Neural cell (in vitro differentiated cells): ENCODE measurements around the gene SLC39A10.

Source experiments
- EP300 ChIP-seq: fragments of 450-650 bp; conservative IDR thresholded peaks from 2 replicates; pipeline ENCODE4 v1.6.1; 2014; ENCODE audit warnings: antibody characterized with exemption, mild to moderate bottlenecking, moderate library complexity; ENCODE audit not compliant: poor library complexity, severe bottlenecking
- TF ChIP-seq, protein P1 (sequence below): fragments of 450-650 bp; IDR thresholded peaks from 2 replicates; pipeline ENCODE4 v1.5.1; 2014; ENCODE audit warnings: antibody characterized with exemption, mild to moderate bottlenecking, moderate library complexity; ENCODE audit not compliant: poor library complexity, severe bottlenecking
- TF ChIP-seq, protein P2 (sequence below): IDR thresholded peaks from 2 replicates; pipeline ENCODE4 v1.6.1; 2012; ENCODE audit warnings: borderline replicate concordance

DNA sequence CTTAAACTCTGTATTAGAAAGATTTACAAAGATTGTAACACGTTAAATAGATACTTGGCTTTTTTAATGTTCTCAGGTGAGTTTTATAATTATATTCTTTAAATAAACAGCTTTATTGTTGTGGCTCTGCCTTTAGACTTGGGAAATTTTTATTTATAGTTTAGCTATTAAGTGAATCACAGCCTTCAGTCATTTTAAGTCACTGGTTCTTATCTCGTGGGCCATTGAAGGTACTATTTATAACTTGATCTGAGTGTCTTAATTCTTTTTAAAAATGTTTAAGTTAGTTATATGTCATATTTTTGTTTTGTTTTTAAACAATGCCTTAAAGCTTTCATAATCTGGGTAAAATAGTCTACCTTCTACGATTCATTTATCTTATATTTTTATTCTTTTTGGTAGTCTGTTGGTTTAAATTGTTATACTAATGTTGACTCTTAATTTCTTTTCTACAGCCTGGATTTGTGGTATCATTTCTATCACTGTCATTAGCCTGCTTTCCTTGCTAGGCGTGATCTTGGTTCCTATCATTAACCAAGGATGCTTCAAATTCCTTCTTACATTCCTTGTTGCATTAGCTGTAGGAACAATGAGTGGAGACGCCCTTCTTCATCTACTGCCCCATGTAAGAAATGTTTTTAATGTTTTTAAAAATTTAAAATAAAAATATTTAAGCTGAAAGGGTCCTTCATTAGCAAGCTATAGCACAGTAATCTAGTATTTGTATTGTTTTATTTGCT lies 49.3 kb downstream of the SLC39A10 start:
- no peak for TF ChIP-seq EP300
- TF ChIP-seq, protein P1, sequence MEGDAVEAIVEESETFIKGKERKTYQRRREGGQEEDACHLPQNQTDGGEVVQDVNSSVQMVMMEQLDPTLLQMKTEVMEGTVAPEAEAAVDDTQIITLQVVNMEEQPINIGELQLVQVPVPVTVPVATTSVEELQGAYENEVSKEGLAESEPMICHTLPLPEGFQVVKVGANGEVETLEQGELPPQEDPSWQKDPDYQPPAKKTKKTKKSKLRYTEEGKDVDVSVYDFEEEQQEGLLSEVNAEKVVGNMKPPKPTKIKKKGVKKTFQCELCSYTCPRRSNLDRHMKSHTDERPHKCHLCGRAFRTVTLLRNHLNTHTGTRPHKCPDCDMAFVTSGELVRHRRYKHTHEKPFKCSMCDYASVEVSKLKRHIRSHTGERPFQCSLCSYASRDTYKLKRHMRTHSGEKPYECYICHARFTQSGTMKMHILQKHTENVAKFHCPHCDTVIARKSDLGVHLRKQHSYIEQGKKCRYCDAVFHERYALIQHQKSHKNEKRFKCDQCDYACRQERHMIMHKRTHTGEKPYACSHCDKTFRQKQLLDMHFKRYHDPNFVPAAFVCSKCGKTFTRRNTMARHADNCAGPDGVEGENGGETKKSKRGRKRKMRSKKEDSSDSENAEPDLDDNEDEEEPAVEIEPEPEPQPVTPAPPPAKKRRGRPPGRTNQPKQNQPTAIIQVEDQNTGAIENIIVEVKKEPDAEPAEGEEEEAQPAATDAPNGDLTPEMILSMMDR, result no peak
- TF ChIP-seq, protein P2, sequence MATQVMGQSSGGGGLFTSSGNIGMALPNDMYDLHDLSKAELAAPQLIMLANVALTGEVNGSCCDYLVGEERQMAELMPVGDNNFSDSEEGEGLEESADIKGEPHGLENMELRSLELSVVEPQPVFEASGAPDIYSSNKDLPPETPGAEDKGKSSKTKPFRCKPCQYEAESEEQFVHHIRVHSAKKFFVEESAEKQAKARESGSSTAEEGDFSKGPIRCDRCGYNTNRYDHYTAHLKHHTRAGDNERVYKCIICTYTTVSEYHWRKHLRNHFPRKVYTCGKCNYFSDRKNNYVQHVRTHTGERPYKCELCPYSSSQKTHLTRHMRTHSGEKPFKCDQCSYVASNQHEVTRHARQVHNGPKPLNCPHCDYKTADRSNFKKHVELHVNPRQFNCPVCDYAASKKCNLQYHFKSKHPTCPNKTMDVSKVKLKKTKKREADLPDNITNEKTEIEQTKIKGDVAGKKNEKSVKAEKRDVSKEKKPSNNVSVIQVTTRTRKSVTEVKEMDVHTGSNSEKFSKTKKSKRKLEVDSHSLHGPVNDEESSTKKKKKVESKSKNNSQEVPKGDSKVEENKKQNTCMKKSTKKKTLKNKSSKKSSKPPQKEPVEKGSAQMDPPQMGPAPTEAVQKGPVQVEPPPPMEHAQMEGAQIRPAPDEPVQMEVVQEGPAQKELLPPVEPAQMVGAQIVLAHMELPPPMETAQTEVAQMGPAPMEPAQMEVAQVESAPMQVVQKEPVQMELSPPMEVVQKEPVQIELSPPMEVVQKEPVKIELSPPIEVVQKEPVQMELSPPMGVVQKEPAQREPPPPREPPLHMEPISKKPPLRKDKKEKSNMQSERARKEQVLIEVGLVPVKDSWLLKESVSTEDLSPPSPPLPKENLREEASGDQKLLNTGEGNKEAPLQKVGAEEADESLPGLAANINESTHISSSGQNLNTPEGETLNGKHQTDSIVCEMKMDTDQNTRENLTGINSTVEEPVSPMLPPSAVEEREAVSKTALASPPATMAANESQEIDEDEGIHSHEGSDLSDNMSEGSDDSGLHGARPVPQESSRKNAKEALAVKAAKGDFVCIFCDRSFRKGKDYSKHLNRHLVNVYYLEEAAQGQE, result no peak
